GM18517 (cell line): ENCODE data around the gene SLC31A2.
A peak's percentile ranks its signal among the peaks of the same experiment; 100 is the strongest.
"Not testable (repeated sequence)": the region's sequence is repeated elsewhere in the genome, so short reads cannot be mapped to it uniquely, and the experiment has no call there.

ENCODE experiments used
- ATAC-seq: cut with Tn5 transposase; IDR thresholded peaks from one replicate; pipeline ENCODE4 v1.9.1; 2021; ENCODE audit warnings: mild to moderate bottlenecking, moderate library complexity; ENCODE audit not compliant: unreplicated experiment

SLC31A2 gene

GRCh38 chr9:113150670-113151611 lies at the start of gene SLC31A2:
Gene SLC31A2 (plus strand): TSS chr9:113151007. CDS start chr9:113151075, 68 bp downstream.
- peak; percentile 67 for ATAC-seq

GRCh38 chr9:113105345-113105744 lies 45.5 kb upstream of the SLC31A2 start:
- not testable (repeated sequence) for ATAC-seq

- ATAC-seq, result not testable (repeated sequence)
These were observed 39.5 kb upstream of the SLC31A2 start for GRCh38 chr9:113111065-113111951.

- not testable (repeated sequence) for ATAC-seq
These were observed 37.9 kb upstream of the SLC31A2 start for GRCh38 chr9:113112706-113113510.

GRCh38 chr9:113118829-113119228 lies 32.0 kb upstream of the SLC31A2 start:
- ATAC-seq, result not testable (repeated sequence)

- no peak for ATAC-seq
These were observed 25.3 kb upstream of the SLC31A2 start for GRCh38 chr9:113125386-113126035.

GRCh38 chr9:113129466-113129865 lies 21.3 kb upstream of the SLC31A2 start:
- ATAC-seq, result no peak

GRCh38 chr9:113129884-113130283 lies 20.9 kb upstream of the SLC31A2 start:
- no peak for ATAC-seq

- ATAC-seq, result no peak
These were observed 19.1 kb upstream of the SLC31A2 start for GRCh38 chr9:113131689-113132151.

GRCh38 chr9:113137196-113138168 lies 13.3 kb upstream of the SLC31A2 start:
- ATAC-seq, result no peak

GRCh38 chr9:113138760-113139159 lies 12.0 kb upstream of the SLC31A2 start:
- no peak for ATAC-seq

- ATAC-seq, result no peak
These were observed 11.5 kb upstream of the SLC31A2 start for GRCh38 chr9:113139225-113139829.

GRCh38 chr9:113139953-113140352 lies 10.9 kb upstream of the SLC31A2 start:
- ATAC-seq, result no peak

GRCh38 chr9:113140896-113141295 lies 9.9 kb upstream of the SLC31A2 start:
- not testable (repeated sequence) for ATAC-seq

GRCh38 chr9:113143432-113144227 lies 7.2 kb upstream of the SLC31A2 start:
- ATAC-seq, result no peak

GRCh38 chr9:113148372-113148705 lies 2.5 kb upstream of the SLC31A2 start:
- ATAC-seq, result no peak

GRCh38 chr9:113148781-113149510 lies 1.9 kb upstream of the SLC31A2 start:
- ATAC-seq, result no peak
